A673 (cell line): Measurements from ENCODE around the gene C6.

Experiments
- EZH2 ChIP-seq: fragments of 200-600 bp; sonication (generic); IDR thresholded peaks from 2 replicates; pipeline ENCODE4 v1.6.1; 2017; ENCODE audit warnings: borderline replicate concordance, low read depth, mild to moderate bottlenecking, mixed read lengths, antibody characterized with exemption, low read length; ENCODE audit not compliant: poor library complexity, severe bottlenecking
- TF ChIP-seq, protein P1 (sequence below): fragments of 300-800, 200-600 bp; sonication (generic); conservative IDR thresholded peaks from 2 replicates; pipeline ENCODE4 v1.5.1; 2017; ENCODE audit warnings: low read depth, mild to moderate bottlenecking, antibody characterized with exemption, low read length, moderate library complexity, mixed read lengths

DNA sequence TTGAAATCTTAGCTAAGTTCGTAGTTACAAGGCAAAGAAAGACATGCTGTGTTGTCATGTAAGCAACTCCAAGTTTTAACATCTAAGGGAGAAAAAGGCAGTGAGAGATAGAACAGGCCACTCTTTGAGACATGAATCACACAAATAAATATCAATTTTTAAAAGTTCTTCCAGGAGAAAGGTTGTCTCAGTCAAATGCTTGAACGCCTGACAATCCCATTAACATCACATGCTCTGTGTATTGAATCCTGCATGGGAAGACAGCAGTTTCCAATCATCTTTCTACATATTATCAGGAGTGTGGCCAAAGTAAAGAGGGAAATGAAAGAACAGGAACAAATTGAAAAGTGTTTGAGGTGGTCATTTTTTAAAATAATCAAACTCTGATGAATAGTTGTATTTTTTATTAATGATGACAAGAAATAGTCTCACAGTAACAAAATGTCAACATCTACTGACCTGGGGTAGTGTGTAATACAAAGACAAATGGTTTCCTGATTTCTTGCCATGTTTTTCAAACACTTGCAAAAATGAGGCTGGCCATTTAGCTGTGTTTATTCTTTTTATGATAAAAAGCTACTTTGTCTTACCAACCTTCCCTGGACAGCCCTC lies 6.4 kb upstream of the C6 start:
- TF ChIP-seq, protein P1, sequence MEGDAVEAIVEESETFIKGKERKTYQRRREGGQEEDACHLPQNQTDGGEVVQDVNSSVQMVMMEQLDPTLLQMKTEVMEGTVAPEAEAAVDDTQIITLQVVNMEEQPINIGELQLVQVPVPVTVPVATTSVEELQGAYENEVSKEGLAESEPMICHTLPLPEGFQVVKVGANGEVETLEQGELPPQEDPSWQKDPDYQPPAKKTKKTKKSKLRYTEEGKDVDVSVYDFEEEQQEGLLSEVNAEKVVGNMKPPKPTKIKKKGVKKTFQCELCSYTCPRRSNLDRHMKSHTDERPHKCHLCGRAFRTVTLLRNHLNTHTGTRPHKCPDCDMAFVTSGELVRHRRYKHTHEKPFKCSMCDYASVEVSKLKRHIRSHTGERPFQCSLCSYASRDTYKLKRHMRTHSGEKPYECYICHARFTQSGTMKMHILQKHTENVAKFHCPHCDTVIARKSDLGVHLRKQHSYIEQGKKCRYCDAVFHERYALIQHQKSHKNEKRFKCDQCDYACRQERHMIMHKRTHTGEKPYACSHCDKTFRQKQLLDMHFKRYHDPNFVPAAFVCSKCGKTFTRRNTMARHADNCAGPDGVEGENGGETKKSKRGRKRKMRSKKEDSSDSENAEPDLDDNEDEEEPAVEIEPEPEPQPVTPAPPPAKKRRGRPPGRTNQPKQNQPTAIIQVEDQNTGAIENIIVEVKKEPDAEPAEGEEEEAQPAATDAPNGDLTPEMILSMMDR, result no peak
- no peak for TF ChIP-seq EZH2
